Activated CD4-positive, CD25-positive, alpha-beta regulatory T cell treated with anti-CD3 and anti-CD28 coated beads, Interleukin-2, amount 50 U/mL, for 72 hours (primary cell): Measurements from ENCODE around the gene SDC4.

Source experiments
- DNase-seq: peaks from one replicate; pipeline ENCODE4 v3.0.0; 2021

SDC4 gene

DNA sequence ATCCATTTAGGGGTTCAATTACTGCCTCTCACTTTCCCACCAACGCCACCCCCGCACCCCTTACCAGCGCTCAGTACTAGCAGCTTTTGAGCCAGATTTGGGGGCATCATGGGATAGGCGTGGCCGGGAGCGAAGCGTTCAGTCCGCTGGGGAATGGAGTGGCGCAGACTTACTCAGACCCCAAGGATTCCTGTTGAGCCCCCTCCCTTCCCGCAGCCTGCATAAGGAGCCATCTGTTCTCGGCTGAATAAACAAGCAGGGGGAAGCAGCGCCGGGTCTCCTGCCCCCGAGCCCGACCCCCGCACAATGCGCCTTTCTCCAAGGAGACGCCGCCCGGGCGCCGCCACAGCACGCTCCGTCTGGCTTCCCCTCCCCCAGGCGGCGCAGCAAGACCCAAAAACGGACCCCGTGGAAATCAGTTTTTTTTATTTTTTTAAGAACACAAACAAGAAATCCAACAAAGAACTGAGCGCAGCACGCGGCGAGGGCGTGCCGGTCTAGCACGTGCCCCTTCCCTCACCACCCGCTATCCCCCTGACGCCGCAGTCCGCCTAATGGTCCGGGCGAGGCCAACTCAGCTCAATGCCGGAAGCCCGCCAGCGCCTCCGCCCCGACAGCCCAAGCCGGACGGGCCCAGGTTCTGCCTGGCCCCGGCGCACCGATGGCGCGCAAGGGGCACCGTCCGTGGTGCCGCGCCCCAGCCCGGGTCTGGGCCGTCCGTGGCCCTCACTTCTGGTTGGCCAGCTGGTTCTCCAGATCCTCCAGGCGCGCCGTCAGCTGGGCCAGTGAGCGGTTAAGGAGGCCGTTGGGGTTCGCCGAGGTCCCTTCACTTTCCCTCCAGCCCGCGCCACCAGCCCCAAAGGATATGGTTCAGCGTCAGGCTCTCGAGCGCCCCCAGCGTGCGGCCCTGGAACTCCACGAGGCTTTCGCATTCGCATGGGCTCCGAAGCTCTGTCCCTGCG lies 54.9 kb downstream of the SDC4 start:
- peak; percentile 92 for DNase-seq

- DNase-seq, result no peak
Observed at GRCh38 chr20:45292343-45292742, 55.9 kb downstream of the SDC4 start.

DNA sequence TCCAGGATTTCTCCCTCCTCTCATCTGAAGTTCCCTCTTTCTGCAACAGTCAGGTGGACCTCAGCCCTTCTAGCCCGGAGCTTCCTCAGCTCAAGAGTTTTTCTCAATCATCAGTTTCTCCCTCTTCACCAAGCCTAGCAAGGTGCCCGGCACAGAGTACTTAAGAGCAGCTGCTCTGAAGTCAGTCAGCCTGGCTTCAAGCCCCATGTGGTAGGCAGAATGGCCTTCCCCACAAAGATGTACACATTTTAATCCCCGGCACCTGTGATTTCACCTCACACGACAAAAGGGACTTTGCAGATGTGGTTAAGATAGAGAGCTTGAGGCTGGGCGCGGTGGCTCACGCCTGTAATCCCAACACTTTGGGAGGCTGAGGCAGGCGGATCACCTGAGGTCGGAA lies 56.7 kb downstream of the SDC4 start:
- DNase-seq, result no peak

GRCh38 chr20:45290677-45291355 lies 57.4 kb downstream of the SDC4 start:
- DNase-seq, result peak; percentile 67

- DNase-seq, result no peak
Observed at GRCh38 chr20:45289942-45290676, 58.1 kb downstream of the SDC4 start.

- no peak for DNase-seq
Observed at GRCh38 chr20:45288860-45289259, 59.4 kb downstream of the SDC4 start.

DNA sequence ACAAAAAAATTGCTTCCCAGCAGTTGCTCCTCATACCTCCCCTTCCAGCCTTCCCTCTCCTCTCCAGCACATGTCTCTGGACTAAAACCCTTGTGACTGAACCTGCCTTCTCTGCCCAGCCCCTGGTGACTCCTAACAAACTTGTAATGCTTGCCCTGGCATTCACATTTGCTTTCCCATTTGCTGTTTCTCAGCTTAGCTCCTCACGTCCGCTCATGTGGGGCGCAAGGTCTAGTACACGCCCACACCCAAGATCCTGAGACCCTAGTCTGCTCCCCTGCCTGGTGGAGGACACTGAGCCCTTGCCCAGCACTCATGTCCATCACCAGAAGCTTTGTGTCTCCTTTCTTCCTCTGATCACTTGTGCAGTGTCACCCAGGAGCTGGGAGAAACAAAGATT lies 59.8 kb downstream of the SDC4 start:
- no peak for DNase-seq

- DNase-seq, result no peak
Observed at GRCh38 chr20:45283551-45284057, 64.6 kb downstream of the SDC4 start.

DNA sequence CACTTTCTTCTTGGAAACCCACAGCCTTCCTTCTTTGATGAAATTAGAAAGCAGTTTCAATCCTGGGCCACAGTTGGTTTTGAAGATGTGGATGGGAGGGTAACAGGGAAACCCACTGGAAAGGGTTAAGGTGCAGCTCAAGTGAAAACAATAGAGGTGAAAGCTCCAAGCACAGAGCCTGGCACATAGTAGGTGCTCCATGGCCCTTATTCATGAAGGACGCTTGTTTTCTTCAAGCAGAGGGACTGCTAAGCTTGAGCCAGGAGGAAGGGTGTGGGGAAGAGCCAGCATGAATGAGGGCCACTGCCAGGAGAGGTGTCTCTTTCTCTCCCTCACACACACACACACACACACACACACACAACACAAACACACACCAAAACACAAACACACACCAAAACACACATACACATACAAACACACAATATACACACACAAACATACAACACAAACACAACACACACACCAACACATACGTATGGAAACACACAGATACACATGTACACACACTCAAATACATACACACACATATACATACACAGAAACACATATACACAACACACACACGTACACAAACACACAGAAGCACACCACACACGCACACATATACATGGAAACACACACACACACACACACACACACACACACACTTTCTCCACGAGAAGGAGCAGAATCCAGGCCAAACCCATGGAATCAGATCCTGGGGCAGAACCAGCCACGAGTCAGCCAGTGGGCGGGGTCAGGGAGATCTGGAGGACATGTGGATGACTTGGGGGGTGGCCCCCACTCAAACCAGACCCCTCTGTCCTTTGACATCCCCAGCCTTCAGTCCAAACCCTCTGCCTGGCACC lies 65.3 kb downstream of the SDC4 start:
- DNase-seq, result no peak

- no peak for DNase-seq
Observed at GRCh38 chr20:45279992-45280391, 68.2 kb downstream of the SDC4 start.

- DNase-seq, result no peak
Observed at GRCh38 chr20:45275338-45275737, 72.9 kb downstream of the SDC4 start.
